GM23248 (cell line): ENCODE results near the gene TAS2R41. TPM values are rescaled to one million over a fixed set of nuclear protein-coding genes. Genes with fewer than 3 reads are reported as not detected.

Experiments
- DNase-seq: peaks from one replicate; pipeline ENCODE4 v3.0.0-alpha.2; 2015
- H2AFZ ChIP-seq: fragments of 200-600 bp; sonication (generic); 2 replicates; pipeline ENCODE4 v1.6.1; 2016; ENCODE audit warnings: antibody characterized with exemption
- H3F3A ChIP-seq: fragments of 200-600 bp; sonication (generic); 2 replicates; pipeline ENCODE4 v1.6.1; 2016; ENCODE audit warnings: mild to moderate bottlenecking, antibody characterized with exemption, mixed run types; ENCODE audit not compliant: insufficient read depth
- H3K27ac ChIP-seq: fragments of 200-600 bp; sonication (generic); 2 replicates; pipeline ENCODE4 v1.5.1; 2016; ENCODE audit warnings: mild to moderate bottlenecking
- H3K27me3 ChIP-seq: fragments of 200-600 bp; sonication (generic); replicated peaks from 2 replicates; pipeline ENCODE4 v1.6.1; 2016; ENCODE audit warnings: mild to moderate bottlenecking; ENCODE audit not compliant: insufficient read depth
- H3K36me3 ChIP-seq: fragments of 200-600 bp; sonication (generic); 2 replicates; pipeline ENCODE4 v1.6.1; 2016; ENCODE audit warnings: low read depth, mild to moderate bottlenecking
- H3K4me1 ChIP-seq: fragments of 200-600 bp; sonication (generic); 2 replicates; pipeline ENCODE4 v1.6.1; 2016; ENCODE audit warnings: mild to moderate bottlenecking; ENCODE audit not compliant: insufficient read depth
- H3K4me2 ChIP-seq: fragments of 200-600 bp; sonication (generic); one replicate; pipeline ENCODE4 v1.6.1; 2016; ENCODE audit warnings: mild to moderate bottlenecking; ENCODE audit not compliant: unreplicated experiment
- H3K4me3 ChIP-seq: fragments of 200-600 bp; sonication (generic); 2 replicates; pipeline ENCODE4 v1.5.1; 2016; ENCODE audit warnings: mild to moderate bottlenecking
- H3K79me2 ChIP-seq: fragments of 200-600 bp; sonication (generic); 2 replicates; pipeline ENCODE4 v1.6.1; 2016; ENCODE audit warnings: mild to moderate bottlenecking; ENCODE audit not compliant: insufficient read depth
- H3K9ac ChIP-seq: fragments of 200-600 bp; sonication (generic); 2 replicates; pipeline ENCODE4 v1.6.1; 2016; ENCODE audit warnings: mild to moderate bottlenecking
- H3K9me2 ChIP-seq: fragments of 200-600 bp; sonication (generic); 2 replicates; pipeline ENCODE4 v1.6.1; 2016; ENCODE audit warnings: mixed run types, mild to moderate bottlenecking, moderate library complexity; ENCODE audit not compliant: insufficient read depth
- H3K9me3 ChIP-seq: fragments of 200-600 bp; sonication (generic); one replicate; pipeline ENCODE4 v1.6.1; 2017; ENCODE audit warnings: low read depth
- H4K20me1 ChIP-seq: fragments of 200-600 bp; sonication (generic); 2 replicates; pipeline ENCODE4 v1.6.0; 2016; ENCODE audit not compliant: insufficient read depth
- EZH2 ChIP-seq: fragments of 200-600 bp; sonication (generic); IDR thresholded peaks from 2 replicates; pipeline ENCODE4 v1.6.1; 2018; ENCODE audit warnings: antibody characterized with exemption, mild to moderate bottlenecking; ENCODE audit not compliant: insufficient read depth, poor library complexity, severe bottlenecking
- EZH2phosphoT487 ChIP-seq: fragments of 200-600 bp; sonication (generic); IDR thresholded peaks from 2 replicates; pipeline ENCODE4 v1.6.1; 2018; ENCODE audit warnings: antibody characterized with exemption, moderate library complexity, mild to moderate bottlenecking, low read depth; ENCODE audit not compliant: insufficient read depth
- WGBS, 2 experiments: methylation state at CpG; one replicate each; pipeline ENCODE4 v1.1.6; 2015 to 2017; ENCODE audit warnings: low lambda C conversion rate in 2 of 2, low coverage in 1 of 2; ENCODE audit errors: missing lambda C conversion rate in 2 of 2; 5-methylcytosine and 5-hydroxymethylcytosine counted together
- in situ Hi-C: fragments of 300-500 bp; cut with MboI; formaldehyde crosslinking; loops from 2 replicates; pipeline ENCODE4 v1.15.0; 2020
- polyA plus RNA-seq: library from polyadenylated mRNA; unstranded; fragments of >200 nt; fragmentation: Nextera tagmentation; extraction: Ambion mirVana; gene quantifications from 2 replicates; pipeline ENCODE4 v1.2.1, GENCODE V29; 2016
- total RNA-seq: library from RNA; depleted of rRNA; stranded (reverse); fragments of >200 nt; shearing (Covaris generic); gene quantifications from 2 replicates; pipeline ENCODE4 v1.2.3, GENCODE V29; 2014

Gene TAS2R41
- total and polyA plus RNA-seq, 2 experiments from 2014 or later = not detected

DNA sequence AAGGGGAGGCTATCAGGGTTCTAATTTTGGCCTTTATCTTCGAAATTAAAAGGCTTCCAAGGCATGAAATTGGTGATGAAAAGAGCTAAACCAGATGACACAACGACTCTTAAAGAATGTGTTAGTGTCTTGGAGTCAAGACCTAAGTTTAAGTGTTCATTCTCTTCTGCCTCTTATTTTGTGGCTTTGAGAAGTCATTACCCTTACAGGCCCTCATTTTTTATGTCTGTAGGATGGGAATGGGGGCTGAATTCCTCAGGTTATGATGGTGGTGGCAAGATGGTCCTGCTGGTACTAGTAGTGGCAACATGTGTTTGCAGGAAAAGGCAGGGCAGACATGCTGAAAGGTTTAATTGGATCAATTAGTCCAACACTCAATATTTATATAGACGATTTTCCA is 19.0 kb upstream of the TAS2R41 start:
- Histone ChIP-seq H3K4me3 (0 out of 2 replicates have a peak overlapping the region, but pooled peaks have one; percentile 50), H3K4me2 (peak overlapping the region; percentile 80), H3K9me2 (no peaks in the 10 kb centered on the region), H3K9me3 (no peaks in the 10 kb centered on the region), H3K36me3 (no peaks in the 10 kb centered on the region), H3K27ac (peak overlapping the region; percentile 95), H3F3A (peaks cover 45% of the 10 kb centered on the region), H4K20me1 (no peaks in the 10 kb centered on the region), H3K9ac (peak overlapping the region; percentile 72), H3K27me3 (no peaks in the 10 kb centered on the region), H3K79me2 (no peaks in the 10 kb centered on the region), H2AFZ (peak overlapping the region; percentile 54; the same call in 1 of the 2 replicates), H3K4me1 (peaks cover 65% of the 10 kb centered on the region)
- no peak for TF ChIP-seq EZH2
- TF ChIP-seq EZH2phosphoT487 = no peak
- no peak for DNase-seq
- in situ Hi-C loops = no loop called here
- whole genome bisulfite sequencing, 2 experiments = 10 to 11% methylated on average over 3 of the region's 3 CpGs

DNA sequence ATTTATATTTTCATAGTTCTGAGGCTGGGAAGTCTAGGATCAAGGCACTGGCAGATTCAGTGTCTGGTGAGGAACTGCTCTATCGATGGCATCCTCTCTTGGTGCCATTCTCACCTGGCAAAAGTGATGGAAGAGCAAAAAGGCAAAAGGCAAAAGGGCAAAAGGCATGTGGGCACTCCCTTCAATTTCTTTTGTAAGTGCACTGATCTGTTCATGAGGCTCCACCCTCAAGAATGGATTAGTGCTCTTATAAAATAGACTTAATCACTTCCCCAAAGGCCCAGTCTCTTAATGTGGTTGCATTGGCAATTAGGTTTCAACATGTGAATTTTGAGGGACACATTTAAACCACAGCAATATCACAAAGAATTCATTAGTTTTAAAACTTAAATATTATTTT is 18.3 kb upstream of the TAS2R41 start:
- Histone ChIP-seq H3K4me3 (no peak overlapping the region), H3K27ac (peak overlapping the region; percentile 95), H4K20me1 (no peaks in the 10 kb centered on the region), H3K9ac (0 out of 2 replicates have a peak overlapping the region, but pooled peaks have one; percentile 72), H2AFZ (0 out of 2 replicates have a peak overlapping the region, but pooled peaks have one; percentile 8), H3K4me2 (peak overlapping the region; percentile 80), H3K4me1 (peaks cover 59% of the 10 kb centered on the region), H3K27me3 (no peaks in the 10 kb centered on the region), H3K9me3 (no peaks in the 10 kb centered on the region), H3K9me2 (no peaks in the 10 kb centered on the region), H3K79me2 (no peaks in the 10 kb centered on the region), H3F3A (peaks cover 45% of the 10 kb centered on the region), H3K36me3 (no peaks in the 10 kb centered on the region)
- TF ChIP-seq EZH2 (no peak), EZH2phosphoT487 (no peak)
- DNase-seq = no peak
- in situ Hi-C loops = no loop called here
- 95 to 100% methylated on average over 1 of the region's 1 CpG for whole genome bisulfite sequencing, 2 experiments

DNA sequence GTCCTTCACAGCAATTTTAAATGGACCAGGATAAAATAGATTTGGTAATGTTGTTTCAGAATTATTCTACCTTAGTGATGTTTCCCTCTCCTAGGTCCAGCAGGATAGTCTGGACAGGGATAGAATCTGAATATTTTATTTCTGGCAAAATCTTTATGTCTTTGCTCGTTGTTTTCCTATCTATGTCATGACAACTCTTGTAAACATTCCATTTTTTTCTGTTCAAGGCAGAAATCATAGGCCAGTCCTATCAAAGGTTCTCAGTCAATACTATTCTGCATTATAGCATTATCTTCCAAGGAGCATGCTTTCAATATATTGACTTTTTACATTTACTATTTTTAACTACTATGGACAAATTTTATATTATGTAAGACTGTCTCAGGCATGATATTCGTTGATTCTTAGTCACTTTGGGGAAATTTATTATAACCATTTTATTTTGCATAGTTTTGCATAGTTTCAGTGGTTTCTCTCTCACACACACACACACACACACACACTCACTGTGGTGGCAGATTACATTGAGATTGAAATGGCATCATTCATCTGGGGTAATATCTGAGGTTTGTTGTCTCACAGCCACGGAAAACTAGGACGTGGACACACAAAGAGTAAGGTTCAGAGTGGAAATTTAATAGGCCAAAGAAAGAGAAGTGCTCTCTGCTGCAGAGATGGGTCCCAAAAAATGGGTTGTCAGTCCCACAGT is 17.2 kb upstream of the TAS2R41 start:
- WGBS, 2 experiments = 68 to 72% methylated on average over 4 of the region's 4 CpGs
- Histone ChIP-seq H3K4me3 (no peak overlapping the region), H3K9me2 (no peaks in the 10 kb centered on the region), H3K9me3 (no peaks in the 10 kb centered on the region), H2AFZ (no peak overlapping the region), H3K36me3 (no peaks in the 10 kb centered on the region), H3K79me2 (no peaks in the 10 kb centered on the region), H3K27me3 (no peaks in the 10 kb centered on the region), H3F3A (peaks cover 38% of the 10 kb centered on the region), H4K20me1 (no peaks in the 10 kb centered on the region), H3K9ac (no peak overlapping the region), H3K4me1 (peaks cover 48% of the 10 kb centered on the region), H3K27ac (0 out of 2 replicates have a peak overlapping the region, but pooled peaks have one; percentile 13), H3K4me2 (no peak overlapping the region)
- TF ChIP-seq EZH2 (no peak), EZH2phosphoT487 (no peak)
- no peak for DNase-seq
- in situ Hi-C loops = no loop called here

DNA sequence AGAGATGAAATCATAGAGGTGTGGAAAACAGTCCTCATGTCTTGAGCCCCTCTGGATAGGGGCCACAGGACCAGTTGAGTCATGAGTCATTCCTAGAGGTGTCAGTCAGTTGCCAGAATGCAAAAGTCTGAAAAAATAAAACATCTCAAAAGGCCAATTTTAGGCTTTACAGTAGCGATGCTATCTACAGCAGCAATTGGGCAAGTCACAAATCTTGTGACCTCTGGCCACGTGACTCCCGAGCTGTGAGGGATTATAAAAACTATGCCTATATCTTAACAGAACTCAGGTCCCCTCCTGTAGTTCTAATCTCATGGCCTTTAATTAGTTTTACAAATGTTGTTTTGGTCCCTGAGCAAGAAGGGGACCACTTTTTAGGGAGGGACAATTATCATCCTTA is 15.6 kb upstream of the TAS2R41 start:
- Histone ChIP-seq H3K79me2 (no peaks in the 10 kb centered on the region), H3K4me3 (no peak overlapping the region), H3F3A (peaks cover 25% of the 10 kb centered on the region), H3K36me3 (no peaks in the 10 kb centered on the region), H3K4me2 (no peak overlapping the region), H3K9me3 (no peaks in the 10 kb centered on the region), H3K9ac (no peak overlapping the region), H3K9me2 (no peaks in the 10 kb centered on the region), H3K27ac (no peak overlapping the region), H3K27me3 (no peaks in the 10 kb centered on the region), H3K4me1 (peaks cover 32% of the 10 kb centered on the region), H2AFZ (no peak overlapping the region), H4K20me1 (no peaks in the 10 kb centered on the region)
- no peak for TF ChIP-seq EZH2
- TF ChIP-seq EZH2phosphoT487 = no peak
- DNase-seq = no peak
- WGBS, 2 experiments = 69 to 77% methylated on average over 3 of the region's 3 CpGs
- in situ Hi-C loops = no loop called here

DNA sequence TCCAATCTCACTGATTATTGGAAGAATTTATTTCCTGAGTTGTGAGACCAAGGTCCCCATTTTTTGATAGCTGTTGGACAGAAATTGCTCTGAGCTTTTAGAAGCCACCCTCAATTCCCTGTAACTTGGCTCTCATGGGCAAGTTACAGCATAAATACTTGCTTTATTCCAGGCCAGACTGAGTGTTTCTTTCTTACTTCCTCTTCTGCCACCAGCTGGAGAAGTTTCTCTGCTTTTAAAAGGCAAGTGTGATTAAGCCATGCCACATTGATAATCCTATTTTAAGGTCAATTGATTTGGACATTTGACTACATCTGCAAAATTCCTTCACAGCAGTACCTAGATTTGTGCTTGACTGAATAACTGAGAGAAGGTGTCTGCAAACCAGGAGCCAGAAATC is 14.1 kb upstream of the TAS2R41 start:
- TF ChIP-seq EZH2 (no peak), EZH2phosphoT487 (no peak)
- in situ Hi-C loops = no loop called here
- H3K79me2 ChIP-seq = no peaks in the 10 kb centered on the region
- H3K27ac ChIP-seq = no peak overlapping the region
- H4K20me1 ChIP-seq = no peaks in the 10 kb centered on the region
- peaks cover 18% of the 10 kb centered on the region for H3K4me1 ChIP-seq
- no peak overlapping the region for H2AFZ ChIP-seq
- no peak overlapping the region for H3K4me2 ChIP-seq
- H3K4me3 ChIP-seq = no peak overlapping the region
- no peak for DNase-seq
- no peaks in the 10 kb centered on the region for H3K9me2 ChIP-seq
- no peaks in the 10 kb centered on the region for H3K27me3 ChIP-seq
- H3K36me3 ChIP-seq = no peaks in the 10 kb centered on the region
- H3K9ac ChIP-seq = no peak overlapping the region
- no peaks in the 10 kb centered on the region for H3K9me3 ChIP-seq
- peaks cover 10% of the 10 kb centered on the region for H3F3A ChIP-seq
